Coronary artery (tissue), 2 donors: ENCODE measurements around the gene NTN3.

Experiments used
- DNase-seq: peaks from one replicate; pipeline ENCODE4 v3.0.0-alpha.2; 2017; ENCODE audit warnings: low spot score
- H3K27ac ChIP-seq, 2 donors: fragments of 200-600 bp; sonication (generic); one replicate each; pipeline ENCODE4 v1.5.1; 2016 to 2019
- H3K4me3 ChIP-seq: fragments of 200-600 bp; sonication (generic); 2 replicates; pipeline ENCODE4 v1.5.1; 2016; ENCODE audit warnings: mild to moderate bottlenecking, moderate library complexity
- TF ChIP-seq, protein P1 (sequence below): fragments of 200-600 bp; sonication (generic); IDR thresholded peaks from one replicate; pipeline ENCODE4 v1.5.1; 2019; ENCODE audit warnings: antibody characterized with exemption

Gene NTN3

DNA sequence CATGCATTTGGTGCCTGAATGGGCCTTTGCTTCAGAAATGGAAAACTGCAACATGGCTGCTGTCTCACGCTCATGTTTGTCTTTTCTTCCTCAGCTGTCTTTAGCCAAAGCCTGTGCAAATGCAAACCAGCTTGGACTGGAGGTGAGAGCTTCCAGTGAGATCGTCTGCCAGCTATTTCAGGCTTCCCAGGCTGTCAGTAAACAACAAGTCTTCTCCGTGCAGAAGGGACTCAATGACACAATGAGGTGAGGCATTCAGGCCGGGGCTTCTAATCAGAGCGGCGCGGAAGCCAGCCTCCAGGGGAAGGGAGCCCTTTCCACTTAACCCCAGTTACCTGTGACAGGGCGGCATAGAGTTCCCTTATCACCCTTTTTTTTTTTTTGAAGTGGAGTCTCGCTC is 27.5 kb upstream of the NTN3 start:
- no peak for DNase-seq
- Histone ChIP-seq H3K4me3 (no peak overlapping the region), H3K27ac (no peak overlapping the region)
- TF ChIP-seq, protein P1, sequence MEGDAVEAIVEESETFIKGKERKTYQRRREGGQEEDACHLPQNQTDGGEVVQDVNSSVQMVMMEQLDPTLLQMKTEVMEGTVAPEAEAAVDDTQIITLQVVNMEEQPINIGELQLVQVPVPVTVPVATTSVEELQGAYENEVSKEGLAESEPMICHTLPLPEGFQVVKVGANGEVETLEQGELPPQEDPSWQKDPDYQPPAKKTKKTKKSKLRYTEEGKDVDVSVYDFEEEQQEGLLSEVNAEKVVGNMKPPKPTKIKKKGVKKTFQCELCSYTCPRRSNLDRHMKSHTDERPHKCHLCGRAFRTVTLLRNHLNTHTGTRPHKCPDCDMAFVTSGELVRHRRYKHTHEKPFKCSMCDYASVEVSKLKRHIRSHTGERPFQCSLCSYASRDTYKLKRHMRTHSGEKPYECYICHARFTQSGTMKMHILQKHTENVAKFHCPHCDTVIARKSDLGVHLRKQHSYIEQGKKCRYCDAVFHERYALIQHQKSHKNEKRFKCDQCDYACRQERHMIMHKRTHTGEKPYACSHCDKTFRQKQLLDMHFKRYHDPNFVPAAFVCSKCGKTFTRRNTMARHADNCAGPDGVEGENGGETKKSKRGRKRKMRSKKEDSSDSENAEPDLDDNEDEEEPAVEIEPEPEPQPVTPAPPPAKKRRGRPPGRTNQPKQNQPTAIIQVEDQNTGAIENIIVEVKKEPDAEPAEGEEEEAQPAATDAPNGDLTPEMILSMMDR, result no peak

DNA sequence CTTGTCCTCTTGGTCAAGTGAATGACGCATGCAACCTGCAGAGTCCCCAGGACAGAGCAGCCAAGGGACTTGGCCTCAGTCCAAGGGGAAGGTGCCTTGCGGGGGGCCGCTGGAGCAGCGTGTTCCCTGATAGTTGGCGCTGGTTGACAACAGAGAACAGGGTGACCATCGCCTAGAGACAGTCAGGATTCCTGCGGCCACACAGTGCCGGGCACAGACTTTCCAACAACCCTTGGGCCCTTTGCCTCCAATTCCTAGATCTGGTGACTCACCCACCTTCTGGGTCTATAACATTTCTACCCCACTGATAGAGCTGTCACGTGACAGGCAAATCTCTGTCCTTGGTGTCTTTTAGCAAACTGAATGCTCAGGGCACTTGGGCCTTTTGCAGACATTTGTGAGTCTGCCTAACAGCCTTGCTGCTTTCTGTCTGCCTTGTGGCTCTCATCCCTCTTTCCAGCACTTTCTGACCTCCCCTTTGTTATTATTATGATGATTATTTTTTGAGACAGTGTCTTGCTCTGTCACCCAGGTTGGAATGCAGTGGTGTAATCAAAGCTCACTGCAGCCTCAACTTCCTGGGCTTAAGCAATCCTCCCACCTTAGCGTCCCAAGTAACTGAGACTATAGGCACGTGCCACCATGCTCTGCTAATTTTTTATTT is 23.0 kb upstream of the NTN3 start:
- TF ChIP-seq, protein P1, result no peak
- no peak for DNase-seq
- H3K4me3 ChIP-seq, result no peak overlapping the region
- H3K27ac ChIP-seq, result no peak overlapping the region

DNA sequence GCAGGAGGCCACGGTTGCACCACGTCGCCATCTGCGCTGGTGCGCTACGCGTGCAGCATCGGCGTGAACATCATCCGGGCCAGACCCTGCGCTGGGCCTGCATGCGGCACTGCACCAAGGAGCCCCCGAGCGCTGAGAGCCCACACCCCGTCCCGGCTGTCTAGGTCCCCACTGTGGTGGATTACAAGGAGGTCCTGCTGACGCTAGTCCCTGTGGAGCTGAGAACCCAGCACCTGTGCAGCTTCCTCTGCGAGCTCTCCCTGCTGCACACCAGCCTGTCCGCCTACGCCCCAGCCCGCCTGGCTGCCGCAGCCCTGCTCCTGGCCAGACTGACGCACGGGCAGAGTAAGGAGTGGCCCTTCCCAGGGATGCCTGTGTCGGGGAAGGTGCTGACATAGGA is 22.0 kb upstream of the NTN3 start:
- no peak for DNase-seq
- H3K4me3 ChIP-seq, result no peak overlapping the region
- TF ChIP-seq, protein P1, result no peak
- H3K27ac ChIP-seq, result no peak overlapping the region

DNA sequence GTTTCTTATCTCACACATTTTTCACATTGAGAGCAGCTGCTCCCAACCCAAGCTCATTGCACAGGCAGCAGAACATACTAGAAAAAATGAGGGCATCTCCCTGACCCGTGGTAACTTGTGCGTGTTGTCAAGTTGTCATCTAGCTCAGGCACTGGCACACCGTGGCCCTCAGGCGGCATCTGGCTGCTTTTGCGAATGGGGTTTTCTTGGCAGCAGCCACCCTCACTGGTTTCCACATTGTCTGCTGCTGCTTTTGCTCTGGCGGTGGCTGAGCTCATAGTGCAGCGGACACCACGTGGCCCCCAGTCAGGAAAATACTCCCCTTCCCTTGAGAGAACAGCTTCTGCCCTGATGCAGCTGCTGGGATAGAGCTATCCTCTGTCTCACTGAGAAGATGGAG is 20.6 kb upstream of the NTN3 start:
- DNase-seq, result no peak
- no peak overlapping the region for H3K27ac ChIP-seq
- TF ChIP-seq, protein P1, result no peak
- no peak overlapping the region for H3K4me3 ChIP-seq

DNA sequence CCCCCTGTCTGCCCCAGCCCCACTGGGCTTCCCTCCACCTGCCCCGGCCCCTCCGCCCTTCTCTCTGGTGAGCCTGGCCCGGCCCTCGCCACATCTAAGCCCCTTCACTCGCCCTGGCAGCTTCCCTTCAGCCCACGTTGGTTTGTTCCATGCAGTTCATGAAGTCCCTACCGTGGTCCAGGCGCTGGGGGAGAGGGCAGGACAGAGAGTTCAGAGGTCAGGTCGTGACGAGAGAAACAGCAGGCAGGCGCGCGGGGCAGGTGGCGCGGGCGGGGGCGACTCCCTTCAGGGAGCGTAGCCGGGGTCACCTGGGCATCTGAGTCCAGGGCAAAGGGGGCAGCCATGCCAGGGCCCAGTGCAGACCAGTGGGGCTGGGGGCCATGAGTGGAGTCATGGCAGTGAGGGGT is 20.1 kb upstream of the NTN3 start:
- TF ChIP-seq, protein P1, result no peak
- no peak overlapping the region for H3K4me3 ChIP-seq
- DNase-seq, result no peak
- no peak overlapping the region for H3K27ac ChIP-seq

DNA sequence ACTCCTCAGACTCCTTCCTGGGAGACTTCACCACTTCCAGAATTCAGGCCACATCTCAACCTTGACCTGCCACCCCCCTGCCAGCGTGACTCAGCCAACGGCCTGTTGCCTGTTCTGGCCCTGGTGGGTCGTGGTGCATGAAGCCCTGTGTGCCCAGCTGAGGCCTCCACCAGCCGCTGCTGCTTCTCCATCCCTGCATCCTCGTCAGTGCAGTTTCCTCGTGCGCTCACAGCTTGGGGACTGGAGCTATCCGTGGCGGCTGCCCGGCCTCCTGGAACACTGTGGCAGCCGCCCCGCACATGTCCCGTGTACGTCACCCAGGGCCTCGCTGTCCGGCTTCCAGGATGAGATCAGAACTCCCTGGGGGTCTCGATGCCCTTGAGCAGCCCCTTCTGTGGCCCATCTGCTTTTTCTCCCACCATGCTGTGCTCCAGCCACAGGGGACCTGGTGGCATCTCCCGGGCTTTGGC is 19.2 kb upstream of the NTN3 start:
- TF ChIP-seq, protein P1, result no peak
- no peak overlapping the region for H3K4me3 ChIP-seq
- no peak for DNase-seq

DNA sequence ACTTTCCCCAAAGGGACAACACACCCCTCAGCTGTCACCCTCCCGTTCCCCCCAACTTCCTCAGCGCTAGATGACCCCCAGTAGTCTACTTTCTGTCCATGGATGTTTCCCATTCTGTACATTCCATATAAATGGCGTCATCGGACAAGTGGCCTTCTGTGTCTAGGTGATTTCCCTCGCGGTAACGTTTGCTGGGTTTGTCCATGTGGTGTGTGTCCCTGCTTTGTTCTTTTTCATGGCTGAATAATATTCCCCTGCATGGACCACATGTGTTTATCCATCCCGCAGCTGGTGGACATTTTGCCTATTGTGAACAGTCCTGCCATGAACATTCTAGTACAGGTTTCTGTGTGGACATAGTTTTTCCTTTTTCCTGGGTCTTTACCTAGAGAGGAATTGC is 18.4 kb upstream of the NTN3 start:
- TF ChIP-seq, protein P1, result no peak
- no peak overlapping the region for H3K27ac ChIP-seq
- H3K4me3 ChIP-seq, result no peak overlapping the region
- DNase-seq, result no peak

More for the DNA sequence above, 19.2 kb upstream of the NTN3 start:
- H3K27ac ChIP-seq, result no peak overlapping the region
